K562 (cell line): ENCODE data around the gene SMG9. TPM values are rescaled to one million over a fixed set of nuclear protein-coding genes. Genes with fewer than 3 reads are reported as not detected.
A peak's percentile ranks its signal among the peaks of the same experiment; 100 is the strongest.

Source experiments
- CBX1 ChIP-seq: sonication (generic); IDR thresholded peaks from 2 replicates; pipeline ENCODE4 v1.6.1; 2016; ENCODE audit warnings: antibody characterized with exemption, low read depth, mild to moderate bottlenecking
- CCNT2 ChIP-seq: IDR thresholded peaks from 2 replicates; pipeline ENCODE4 v1.6.1; 2011; ENCODE audit warnings: borderline replicate concordance, low read depth, mild to moderate bottlenecking, moderate library complexity, mixed read lengths, low read length; ENCODE audit not compliant: insufficient read length; ENCODE audit errors: extremely low read depth
- CREBBP ChIP-seq: IDR thresholded peaks from one replicate; pipeline ENCODE4 v1.6.1; 2012; ENCODE audit warnings: low read depth, mild to moderate bottlenecking, control low read depth, inconsistent platforms, low read length
- CSDE1 ChIP-seq, 2 experiments: fragments of 450-650 bp; IDR thresholded peaks; 2 replicates each; pipeline ENCODE4 v1.6.1; 2016; ENCODE audit warnings: mild to moderate bottlenecking in 1 of 2
- E2F5 ChIP-seq: sonication (generic); formaldehyde crosslinking; IDR thresholded peaks from 2 replicates; pipeline ENCODE4 v1.8.0; 2022; ENCODE audit warnings: mild to moderate bottlenecking, missing genetic modification reagents
- ELK3 ChIP-seq: fragments of 450-650 bp; formaldehyde crosslinking; IDR thresholded peaks from 2 replicates; pipeline ENCODE4 v1.4.0; 2020; ENCODE audit warnings: mild to moderate bottlenecking
- FIP1L1 ChIP-seq: fragments of 200-400 bp; formaldehyde crosslinking; IDR thresholded peaks from 2 replicates; pipeline ENCODE4 v1.6.1; 2018; ENCODE audit warnings: mild to moderate bottlenecking, low read depth, low read length; ENCODE audit not compliant: poor library complexity, severe bottlenecking
- KLF6 ChIP-seq: fragments of 250-450 bp; sonication (Bioruptor Pico); IDR thresholded peaks from 2 replicates; pipeline ENCODE4 v1.4.0; 2020; ENCODE audit warnings: mild to moderate bottlenecking, moderate library complexity, borderline replicate concordance
- MAZ ChIP-seq, 2 experiments: fragments of 450-650 bp in 1 of 2; sonication (generic) in 1 of 2; formaldehyde crosslinking; IDR thresholded peaks in 1 of 2; conservative IDR thresholded peaks in 1 of 2; 2 replicates each; pipeline versions ENCODE4 v1.4.0 to v1.5.0; 2020; ENCODE audit warnings: mild to moderate bottlenecking in 1 of 2, missing genetic modification reagents in 1 of 2
- MEF2A ChIP-seq: IDR thresholded peaks from 2 replicates; pipeline ENCODE4 v1.6.1; 2011; ENCODE audit warnings: low read depth, mild to moderate bottlenecking, low read length, moderate library complexity; ENCODE audit not compliant: control insufficient read depth
- NCOR1 ChIP-seq: fragments of 450-650 bp; IDR thresholded peaks from 2 replicates; pipeline ENCODE4 v1.6.1; 2016; ENCODE audit warnings: mild to moderate bottlenecking, moderate library complexity
- NUFIP1 ChIP-seq: fragments of 450-650 bp; IDR thresholded peaks from 2 replicates; pipeline ENCODE4 v1.6.1; 2018; ENCODE audit not compliant: partially characterized antibody
- PCBP1 ChIP-seq: fragments of 200-400 bp; formaldehyde crosslinking; IDR thresholded peaks from 2 replicates; pipeline ENCODE4 v1.6.1; 2018; ENCODE audit warnings: mild to moderate bottlenecking, low read depth, low read length; ENCODE audit not compliant: poor library complexity, severe bottlenecking
- PTTG1 ChIP-seq: fragments of 450-650 bp; IDR thresholded peaks from 2 replicates; pipeline ENCODE4 v1.6.1; 2016; ENCODE audit warnings: low read depth, mild to moderate bottlenecking, missing genetic modification characterization, missing compliant biosample characterization
- SPI1 ChIP-seq: IDR thresholded peaks from 2 replicates; pipeline ENCODE4 v1.6.1; 2011; ENCODE audit warnings: low read depth, low read length, control low read depth, borderline replicate concordance
- SRSF7 ChIP-seq: fragments of 200-400 bp; formaldehyde crosslinking; optimal IDR thresholded peaks from 2 replicates; pipeline ENCODE3; 2017; ENCODE audit warnings: mild to moderate bottlenecking, low read depth, low read length
- TARDBP ChIP-seq: fragments of 450-650 bp; IDR thresholded peaks from 2 replicates; pipeline ENCODE4 v1.6.1; 2016
- TSHZ1 ChIP-seq: fragments of 250-450 bp; sonication (Bioruptor Pico); IDR thresholded peaks from 2 replicates; pipeline ENCODE4 v1.4.0; 2020; ENCODE audit warnings: mild to moderate bottlenecking, moderate library complexity
- ZBTB7A ChIP-seq: IDR thresholded peaks from 2 replicates; pipeline ENCODE4 v1.6.1; 2011; ENCODE audit warnings: low read depth, mild to moderate bottlenecking, low read length, moderate library complexity, borderline replicate concordance; ENCODE audit not compliant: control insufficient read depth
- ZFP36 ChIP-seq: fragments of 150-350 bp; IDR thresholded peaks from 2 replicates; pipeline ENCODE4 v1.6.1; 2018; ENCODE audit warnings: low read length, low read depth; ENCODE audit not compliant: partially characterized antibody
- ZNF12 ChIP-seq: sonication (generic); formaldehyde crosslinking; IDR thresholded peaks from 2 replicates; pipeline ENCODE4 v1.4.0; 2020; ENCODE audit warnings: mild to moderate bottlenecking, missing genetic modification reagents
- ZNF707 ChIP-seq: fragments of 250-450 bp; sonication (Bioruptor Pico); conservative IDR thresholded peaks from 2 replicates; pipeline ENCODE4 v1.8.0; 2022; ENCODE audit warnings: inconsistent platforms, mild to moderate bottlenecking, moderate library complexity
- ZNF75A ChIP-seq: fragments of 450-650 bp; formaldehyde crosslinking; IDR thresholded peaks from 2 replicates; pipeline ENCODE4 v1.4.0; 2020; ENCODE audit warnings: mild to moderate bottlenecking
- polyA plus RNA-seq, 8 experiments: library from polyadenylated mRNA; depleted of rRNA in 4 of 8; stranded (reverse) in 5 of 8; unstranded in 3 of 8; fragments of >200 nt; fragmentation: Nextera tagmentation in 2 of 8; fragmentation: Illumina TruSeq in 1 of 8; extraction: Ambion mirVana in 2 of 8; extraction: Trizol in 1 of 8; gene quantifications; 2 replicates each; pipeline versions ENCODE4 v1.2.1 to v1.2.3, GENCODE V29; 2011 to 2014; ENCODE audit warnings: inconsistent platforms in 1 of 8, missing spikeins in 1 of 8
- total RNA-seq, 7 experiments: library from RNA; depleted of rRNA in 6 of 7; stranded (reverse); fragments of >200 nt in 6 of 7; fragmentation: Illumina TruSeq in 2 of 7; extraction: Trizol in 2 of 7; gene quantifications; 2 replicates each; pipeline versions ENCODE4 v1.2.1 to v1.2.3, GENCODE V29; 2011 to 2021; ENCODE audit warnings: low replicate concordance in 1 of 7

Gene SMG9
- total and polyA plus RNA-seq, 9 of the 15 experiments (the other 6 are each of a cell fraction or from before 2014, with no cell fraction given): 1.7 to 79.7 (median 40.2) TPM

- peak; percentile 88; the same call in 1 of the 2 replicates for TF ChIP-seq KLF6 (CRISPR knock-in tag)
- TF ChIP-seq ZNF707 (CRISPR knock-in tag): no peak
- 0 out of 2 replicates have a peak, but pooled peaks have one; percentile 48 for TF ChIP-seq E2F5 (CRISPR knock-in tag)
- TF ChIP-seq TSHZ1 (CRISPR knock-in tag): no peak
- TF ChIP-seq ZNF12 (CRISPR knock-in tag): no peak
- no peak for TF ChIP-seq ZNF75A (CRISPR knock-in tag)
- TF ChIP-seq PTTG1 (tag): no peak
- TF ChIP-seq MAZ (CRISPR knock-in tag; conservative IDR thresholded peaks at IDR 0.05 in 1 of 2, IDR thresholded peaks at IDR 0.05 in 1 of 2): peak; percentile 100
- TF ChIP-seq SPI1: no peak
- TF ChIP-seq MEF2A: 0 out of 2 replicates have a peak, but pooled peaks have one; percentile 54
- TF ChIP-seq CCNT2: peak; percentile 100
- no peak for TF ChIP-seq SRSF7
- no peak for TF ChIP-seq CREBBP
- peak; percentile 100 for TF ChIP-seq PCBP1
- no peak for TF ChIP-seq CSDE1 (IDR thresholded peaks at IDR 0.05)
- TF ChIP-seq FIP1L1: peak; percentile 99
- peak; percentile 89 for TF ChIP-seq NUFIP1
- TF ChIP-seq ZBTB7A: peak; percentile 92
- no peak for TF ChIP-seq ELK3 (CRISPR knock-in tag)
- TF ChIP-seq ZFP36: no peak
- TF ChIP-seq NCOR1: peak; percentile 100
- TF ChIP-seq TARDBP: peak; percentile 81
- peak; percentile 72; the same call in 1 of the 2 replicates for TF ChIP-seq CBX1
Observed at GRCh38 chr19:43774103-43774939, 19.6 kb upstream of the SMG9 start (continued).
